H1 (cell line): ENCODE measurements around the gene MELTF. TPM values are rescaled to one million over a fixed set of nuclear protein-coding genes. Genes with fewer than 3 reads are reported as not detected.

ENCODE experiments used
- CTCF ChIA-PET: fragments of 300-600 bp; sonication (Branson Sonifier 250); formaldehyde crosslinking; loops from one replicate; lab custom pipeline; 2021; ENCODE audit not compliant: partially characterized antibody; lab: Charles Lee
- POLR2A ChIA-PET: fragments of 300-600 bp; sonication (Branson Sonifier 250); formaldehyde crosslinking; loops from one replicate; lab custom pipeline; 2021; ENCODE audit warnings: inconsistent platforms; ENCODE audit not compliant: partially characterized antibody; lab: Charles Lee
- DNase-seq, 2 experiments: peaks; one replicate each; pipeline versions ENCODE4 v3.0.0 to v3.0.0-alpha.2; 2010 to 2022; ENCODE audit warnings: low spot score in 2 of 2, low read depth in 1 of 2, mixed read lengths in 1 of 2
- FAIRE-seq: peaks from 2 replicates; lab custom pipeline; 2011; peaks lifted over from hg19 to GRCh38; lab: Jason Lieb, UNC
- H2AFZ ChIP-seq: 2 replicates; pipeline ENCODE4 v1.8.1; 2012; ENCODE audit warnings: low read length, inconsistent platforms
- H2AK5ac ChIP-seq: 2 replicates; pipeline ENCODE4 v1.6.1; 2013; ENCODE audit warnings: low read depth, low read length
- H2BK120ac ChIP-seq: replicated peaks from 2 replicates; pipeline ENCODE3; 2013; ENCODE audit warnings: low read depth, low read length, inconsistent platforms
- H2BK12ac ChIP-seq: 2 replicates; pipeline ENCODE4 v1.6.1; 2013; ENCODE audit warnings: low read depth, low read length
- H2BK15ac ChIP-seq: 2 replicates; pipeline ENCODE4 v1.6.1; 2013; ENCODE audit warnings: low read length
- H2BK20ac ChIP-seq: 2 replicates; pipeline ENCODE4 v1.6.1; 2013; ENCODE audit warnings: low read length
- H2BK5ac ChIP-seq: 2 replicates; pipeline ENCODE4 v1.6.1; 2013; ENCODE audit warnings: low read depth, low read length
- H3K14ac ChIP-seq: 2 replicates; pipeline ENCODE4 v1.6.1; 2013; ENCODE audit warnings: inconsistent platforms; ENCODE audit not compliant: insufficient read length
- H3K18ac ChIP-seq: 2 replicates; pipeline ENCODE4 v1.6.1; 2013; ENCODE audit warnings: low read length; ENCODE audit errors: extremely low read depth
- H3K23ac ChIP-seq: 2 replicates; pipeline ENCODE4 v1.6.1; 2013; ENCODE audit warnings: inconsistent platforms; ENCODE audit not compliant: insufficient read length
- H3K23me2 ChIP-seq: 2 replicates; pipeline ENCODE4 v1.6.1; 2013; ENCODE audit warnings: low read depth, low read length
- H3K27ac ChIP-seq: 2 replicates; pipeline ENCODE4 v1.6.1; 2011; ENCODE audit warnings: low read depth, low read length, inconsistent platforms
- H3K27me3 ChIP-seq, 4 experiments: replicated peaks in 1 of 4; 1 replicate in 1 of 4; 2 replicates in 3 of 4; pipeline versions ENCODE4 v1.6.1 to v1.8.1; 2011 to 2013; ENCODE audit warnings: low read length in 3 of 4, mild to moderate bottlenecking in 3 of 4, inconsistent platforms in 2 of 4, mixed read lengths in 2 of 4, moderate library complexity in 1 of 4; ENCODE audit not compliant: control insufficient read depth in 3 of 4, insufficient read depth in 3 of 4; ENCODE audit errors: extremely low read depth in 1 of 4
- H3K36me3 ChIP-seq, 4 experiments: 2 replicates each; pipeline versions ENCODE4 v1.6.1 to v1.8.1; 2011 to 2013; ENCODE audit warnings: mild to moderate bottlenecking in 4 of 4, low read length in 3 of 4, moderate library complexity in 2 of 4, control low read depth in 1 of 4, inconsistent platforms in 1 of 4; ENCODE audit not compliant: insufficient read depth in 4 of 4, control insufficient read depth in 2 of 4
- H3K4ac ChIP-seq: replicated peaks from 2 replicates; pipeline ENCODE3; 2013; ENCODE audit warnings: low read length, low read depth, mixed read lengths, inconsistent platforms; ENCODE audit not compliant: insufficient read length
- H3K4me1 ChIP-seq, 4 experiments: replicated peaks in 1 of 4; 1 replicate in 1 of 4; 2 replicates in 3 of 4; pipeline versions ENCODE4 v1.6.1 to v1.8.1; 2011 to 2013; ENCODE audit warnings: low read length in 3 of 4, inconsistent platforms in 2 of 4, mixed read lengths in 1 of 4; ENCODE audit not compliant: insufficient read depth in 4 of 4, control insufficient read depth in 3 of 4
- H3K4me2 ChIP-seq, 2 experiments: 2 replicates each; pipeline versions ENCODE4 v1.6.1 to v1.8.1; 2011 to 2013; ENCODE audit warnings: low read depth in 2 of 2, low read length in 2 of 2, control low read depth in 1 of 2, inconsistent platforms in 1 of 2, mild to moderate bottlenecking in 1 of 2; ENCODE audit not compliant: insufficient read depth in 1 of 2
- H3K4me3 ChIP-seq, 4 experiments: fragments of 200-600, 300-600 bp in 1 of 4; sonication (generic), shearing (Covaris generic), sonication (Bioruptor Twin) in 1 of 4; 2 replicates each; pipeline versions ENCODE4 v1.5.1 to v1.8.1; 2011 to 2016; ENCODE audit warnings: low read length in 4 of 4, low read depth in 3 of 4, control low read depth in 2 of 4, inconsistent platforms in 2 of 4, mild to moderate bottlenecking in 2 of 4, mixed read lengths in 1 of 4, moderate library complexity in 1 of 4; ENCODE audit not compliant: insufficient read depth in 2 of 4; ENCODE audit errors: extremely low read depth in 1 of 4
- H3K56ac ChIP-seq: replicated peaks from 2 replicates; pipeline ENCODE3; 2013; ENCODE audit warnings: low read depth, mild to moderate bottlenecking, mixed read lengths, low read length, inconsistent platforms; ENCODE audit not compliant: insufficient read length
- H3K79me1 ChIP-seq: 2 replicates; pipeline ENCODE4 v1.6.1; 2013; ENCODE audit warnings: low read depth, low read length, control low read depth
- H3K79me2 ChIP-seq, 2 experiments: 2 replicates each; pipeline versions ENCODE4 v1.6.1 to v1.8.1; 2012 to 2013; ENCODE audit warnings: low read length in 2 of 2, mild to moderate bottlenecking in 2 of 2, inconsistent platforms in 1 of 2; ENCODE audit not compliant: insufficient read depth in 2 of 2, control insufficient read depth in 1 of 2
- H3K9ac ChIP-seq, 4 experiments: replicated peaks in 1 of 4; 1 replicate in 1 of 4; 2 replicates in 3 of 4; pipeline versions ENCODE4 v1.6.1 to v1.8.1; 2011 to 2013; ENCODE audit warnings: low read depth in 3 of 4, low read length in 3 of 4, control low read depth in 2 of 4, mild to moderate bottlenecking in 2 of 4, moderate library complexity in 2 of 4, inconsistent platforms in 1 of 4; ENCODE audit errors: extremely low read depth in 1 of 4
- H3K9me3 ChIP-seq, 2 experiments: 2 replicates each; pipeline versions ENCODE4 v1.6.1 to v1.8.1; 2012 to 2013; ENCODE audit warnings: mild to moderate bottlenecking in 2 of 2, moderate library complexity in 2 of 2, control low read depth in 1 of 2, inconsistent platforms in 1 of 2, low read depth in 1 of 2, low read length in 1 of 2, mixed read lengths in 1 of 2; ENCODE audit not compliant: insufficient read depth in 2 of 2
- H4K20me1 ChIP-seq, 2 experiments: replicated peaks in 1 of 2; 2 replicates each; pipeline versions ENCODE3 to v1.8.1; 2011 to 2013; ENCODE audit warnings: inconsistent platforms in 2 of 2, low read length in 2 of 2, mild to moderate bottlenecking in 1 of 2; ENCODE audit not compliant: insufficient read depth in 2 of 2, control insufficient read depth in 1 of 2
- H4K5ac ChIP-seq: 2 replicates; pipeline ENCODE4 v1.6.1; 2013; ENCODE audit warnings: low read length, low read depth, mixed read lengths, inconsistent platforms; ENCODE audit not compliant: insufficient read length
- H4K8ac ChIP-seq: 2 replicates; pipeline ENCODE4 v1.8.0; 2013; ENCODE audit warnings: mild to moderate bottlenecking, moderate library complexity, low read length, inconsistent platforms; ENCODE audit not compliant: insufficient read depth; ENCODE audit errors: extremely low read depth
- H4K91ac ChIP-seq: replicated peaks from 2 replicates; pipeline ENCODE3; 2013; ENCODE audit warnings: low read length, mixed read lengths, inconsistent platforms; ENCODE audit not compliant: insufficient read length
- ATF3 ChIP-seq: IDR thresholded peaks from 2 replicates; pipeline ENCODE4 v1.6.1; 2011; ENCODE audit warnings: low read depth, mild to moderate bottlenecking, low read length; ENCODE audit not compliant: insufficient read depth
- BACH1 ChIP-seq: IDR thresholded peaks from 2 replicates; pipeline ENCODE4 v1.6.1; 2012; ENCODE audit warnings: low read length, improper control_type of control experiment
- GTF2F1 ChIP-seq: IDR thresholded peaks from 2 replicates; pipeline ENCODE4 v1.6.1; 2012; ENCODE audit warnings: low read depth, low read length, improper control_type of control experiment, borderline replicate concordance
- POLR2AphosphoS5 ChIP-seq: IDR thresholded peaks from 2 replicates; pipeline ENCODE4 v1.6.1; 2011; ENCODE audit warnings: low read depth, low read length
- RNF2 ChIP-seq: fragments of 200-900, 300-1000 bp; sonication (generic); IDR thresholded peaks from 2 replicates; pipeline ENCODE4 v1.7.1; 2016; ENCODE audit warnings: borderline replicate concordance, low read depth, mild to moderate bottlenecking, antibody characterized with exemption, low read length; ENCODE audit not compliant: poor library complexity, severe bottlenecking; ENCODE audit errors: missing control alignments
- TAF7 ChIP-seq: optimal IDR thresholded peaks from 2 replicates; pipeline ENCODE3; 2011; ENCODE audit warnings: low read depth, mild to moderate bottlenecking, inconsistent platforms, low read length, moderate library complexity, borderline replicate concordance
- WGBS, 2 experiments: shearing (Covaris generic) in 1 of 2; methylation state at CpG; one replicate each; pipeline versions ENCODE4 v1.1.6 to v1.1.7; 2013 to 2015; ENCODE audit warnings: low lambda C conversion rate in 2 of 2, mixed read lengths in 2 of 2, inconsistent platforms in 1 of 2, low coverage in 1 of 2, missing lambda C conversion rate in 1 of 2; ENCODE audit not compliant: insufficient replicate concordance in 2 of 2, insufficient coverage in 1 of 2, insufficient read length in 1 of 2; ENCODE audit errors: extremely low coverage in 1 of 2, missing lambda C conversion rate in 1 of 2; 5-methylcytosine and 5-hydroxymethylcytosine counted together
- polyA plus RNA-seq, 7 experiments: library from polyadenylated mRNA; depleted of rRNA in 3 of 7; stranded (reverse) in 5 of 7; unstranded in 2 of 7; fragments of >200 nt in 5 of 7; fragments of 200-250 nt in 2 of 7; gene quantifications; 1 replicate in 5 of 7; 2 replicates in 1 of 7; 4 replicates in 1 of 7; pipeline versions ENCODE4 v1.2.1 to v1.2.3, GENCODE V29; 2011 to 2013; ENCODE audit warnings: missing spikeins in 2 of 7, mixed read lengths in 2 of 7
- total RNA-seq: library from RNA; stranded (reverse); fragmentation: NEBNext Ultra II Directional; extraction: Animal tissue kit (Norgen Biotek cat#: 25700); gene quantifications from 2 replicates; pipeline ENCODE4 v1.2.1, GENCODE V29; 2021
- TF ChIP-seq, protein P1 (sequence below): IDR thresholded peaks from 2 replicates; pipeline ENCODE4 v1.6.1; 2012; ENCODE audit warnings: low read length, inconsistent platforms

MELTF gene
- total and polyA plus RNA-seq, 2 of the 8 experiments (the other 6 are each of a cell fraction or from before 2014, with no cell fraction given), result 1.7 to 3.5 TPM

DNA sequence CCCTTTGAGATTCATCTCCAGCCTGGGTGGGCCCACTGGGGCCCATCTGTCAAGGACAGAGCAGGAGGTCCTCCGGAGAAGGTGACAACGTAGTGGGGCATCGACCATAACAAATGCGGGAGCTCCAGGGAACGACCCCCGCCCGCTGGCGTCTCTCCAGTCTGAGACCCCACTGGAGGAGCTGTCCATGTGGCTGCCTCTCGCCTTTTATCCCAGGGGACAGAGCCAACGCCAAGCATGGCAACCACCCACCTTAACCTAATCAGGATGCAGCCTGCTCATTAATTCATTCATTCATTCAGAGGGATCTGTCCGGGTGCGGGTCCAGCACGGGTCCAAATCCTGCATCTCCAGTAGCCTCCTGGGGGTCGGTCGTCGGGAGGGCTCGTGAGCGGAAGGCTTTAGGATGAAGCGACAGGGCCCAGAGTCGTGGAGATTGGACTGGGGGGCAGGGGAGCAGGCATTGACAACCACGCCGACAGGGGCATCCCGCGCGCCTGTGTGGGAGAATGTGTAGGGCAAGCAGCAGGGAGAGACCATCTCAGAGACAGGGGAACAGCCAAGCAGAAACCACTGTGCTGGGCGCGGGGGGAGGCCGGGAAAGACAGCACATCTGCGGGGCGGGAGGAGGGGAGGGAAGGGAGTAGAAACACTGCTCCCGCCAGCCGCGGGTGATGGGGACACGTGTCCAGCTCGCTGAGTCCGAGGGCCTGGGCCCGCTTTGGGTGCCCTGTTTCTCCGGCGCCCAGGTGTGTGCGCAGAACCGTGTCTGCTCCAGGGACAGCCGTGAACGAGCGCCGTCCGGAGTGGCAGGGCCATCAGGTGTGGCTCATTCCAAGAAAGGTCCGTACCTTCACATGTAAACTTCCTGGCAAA is 62.9 kb downstream of the MELTF start:
- H3K4me1 ChIP-seq, result peaks cover 0 to 24% (median 10%) of the 10 kb centered on the region in 4 experiments; a peak in 5 of 7 replicates
- no peak overlapping the region for H2BK12ac ChIP-seq
- H4K8ac ChIP-seq, result no peak overlapping the region; the same call in 1 of the 2 replicates
- H2BK5ac ChIP-seq, result no peak overlapping the region
- H3K79me2 ChIP-seq, result no peaks in the 10 kb centered on the region
- no peak overlapping the region for H3K4ac ChIP-seq
- H2BK120ac ChIP-seq, result no peak overlapping the region
- H3K36me3 ChIP-seq, result peaks cover 0 to 8% (median 0%) of the 10 kb centered on the region in 4 experiments; a peak in 1 of 8 replicates
- no peak overlapping the region for H4K91ac ChIP-seq
- no peaks in the 10 kb centered on the region for H4K20me1 ChIP-seq
- H3K79me1 ChIP-seq, result no peaks in the 10 kb centered on the region
- peaks cover 52 to 66% (median 63%) of the 10 kb centered on the region in 4 experiments for H3K27me3 ChIP-seq
- no peak overlapping the region for H3K56ac ChIP-seq
- H3K27ac ChIP-seq, result no peak overlapping the region
- FAIRE-seq (no peak), DNase-seq (peak in 1 of 2 experiments; percentile 75)
- peak overlapping the region in 3 of 4 experiments; percentile 5 to 65 (median 6); a peak in 3 of 8 replicates for H3K4me3 ChIP-seq
- ChIA-PET CTCF (interaction anchor here (1.0 to 1.1 kb wide), 3 partner anchors 14 to 32 kb away, joined by 3 to 4 read pairs (median 3); no protein-coding TSS in a partner anchor), POLR2A (interaction anchor here (0.7 kb wide), 1 partner anchor 23 kb away, joined by 3 read pairs; no protein-coding TSS in a partner anchor)
- peak overlapping the region in 1 of 4 experiments; percentile 12; a peak in 1 of 7 replicates for H3K9ac ChIP-seq
- 52% methylated on average over 31 of the region's 47 CpGs; no CpG with 5 or more reads in 1 of the 2 experiments for WGBS, 2 experiments
- H3K4me2 ChIP-seq, result peak overlapping the region; percentile 70 to 88
- no peak overlapping the region for H3K14ac ChIP-seq
- no peak overlapping the region for H2AK5ac ChIP-seq
- H2AFZ ChIP-seq, result peak overlapping the region; percentile 31; the same call in 1 of the 2 replicates
- no peak overlapping the region for H3K18ac ChIP-seq
- H3K23me2 ChIP-seq, result peaks cover 10% of the 10 kb centered on the region; the same call in 1 of the 2 replicates
- no peak overlapping the region for H2BK15ac ChIP-seq
- H3K9me3 ChIP-seq, result no peaks in the 10 kb centered on the region
- no peak overlapping the region for H2BK20ac ChIP-seq
- H4K5ac ChIP-seq, result no peak overlapping the region
- no peak overlapping the region for H3K23ac ChIP-seq
- TF ChIP-seq GTF2F1 (no peak), TAF7 (no peak), POLR2AphosphoS5 (no peak), RNF2 (peak; percentile 31), BACH1 (0 out of 2 replicates have a peak, but pooled peaks have one; percentile 5), ATF3 (no peak)
- TF ChIP-seq, protein P1, sequence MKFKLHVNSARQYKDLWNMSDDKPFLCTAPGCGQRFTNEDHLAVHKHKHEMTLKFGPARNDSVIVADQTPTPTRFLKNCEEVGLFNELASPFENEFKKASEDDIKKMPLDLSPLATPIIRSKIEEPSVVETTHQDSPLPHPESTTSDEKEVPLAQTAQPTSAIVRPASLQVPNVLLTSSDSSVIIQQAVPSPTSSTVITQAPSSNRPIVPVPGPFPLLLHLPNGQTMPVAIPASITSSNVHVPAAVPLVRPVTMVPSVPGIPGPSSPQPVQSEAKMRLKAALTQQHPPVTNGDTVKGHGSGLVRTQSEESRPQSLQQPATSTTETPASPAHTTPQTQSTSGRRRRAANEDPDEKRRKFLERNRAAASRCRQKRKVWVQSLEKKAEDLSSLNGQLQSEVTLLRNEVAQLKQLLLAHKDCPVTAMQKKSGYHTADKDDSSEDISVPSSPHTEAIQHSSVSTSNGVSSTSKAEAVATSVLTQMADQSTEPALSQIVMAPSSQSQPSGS, result no peak
